ENCODE data around the gene ZNF292.

GRCh38 chr6:87282743-87283142 lies 127.4 kb downstream of the ZNF292 start:
- TF ChIP-seq TARDBP (IDR thresholded peaks at IDR 0.05) (no peak), FOXK2 (IDR thresholded peaks at IDR 0.05) (no peak), L3MBTL2 (conservative IDR thresholded peaks at IDR 0.05) (no peak), FOXM1 (IDR thresholded peaks at IDR 0.05; ENCODE audit: borderline replicate concordance) (no peak), BHLHE40 (IDR thresholded peaks at IDR 0.05; ENCODE audit: borderline replicate concordance) (no peak), SUZ12 (IDR thresholded peaks at IDR 0.05) (no peak), LEF1 (IDR thresholded peaks at IDR 0.05; ENCODE audit: borderline replicate concordance) (no peak)

Measured in HEK293T (cell line).